Germinal center (tissue), 1 donor: Measurements from ENCODE around the gene CTIF.

Source experiments
- DNase-seq: peaks from one replicate; pipeline ENCODE4 v3.0.0; 2012; ENCODE audit warnings: mixed read lengths, low spot score

The CTIF gene

DNA sequence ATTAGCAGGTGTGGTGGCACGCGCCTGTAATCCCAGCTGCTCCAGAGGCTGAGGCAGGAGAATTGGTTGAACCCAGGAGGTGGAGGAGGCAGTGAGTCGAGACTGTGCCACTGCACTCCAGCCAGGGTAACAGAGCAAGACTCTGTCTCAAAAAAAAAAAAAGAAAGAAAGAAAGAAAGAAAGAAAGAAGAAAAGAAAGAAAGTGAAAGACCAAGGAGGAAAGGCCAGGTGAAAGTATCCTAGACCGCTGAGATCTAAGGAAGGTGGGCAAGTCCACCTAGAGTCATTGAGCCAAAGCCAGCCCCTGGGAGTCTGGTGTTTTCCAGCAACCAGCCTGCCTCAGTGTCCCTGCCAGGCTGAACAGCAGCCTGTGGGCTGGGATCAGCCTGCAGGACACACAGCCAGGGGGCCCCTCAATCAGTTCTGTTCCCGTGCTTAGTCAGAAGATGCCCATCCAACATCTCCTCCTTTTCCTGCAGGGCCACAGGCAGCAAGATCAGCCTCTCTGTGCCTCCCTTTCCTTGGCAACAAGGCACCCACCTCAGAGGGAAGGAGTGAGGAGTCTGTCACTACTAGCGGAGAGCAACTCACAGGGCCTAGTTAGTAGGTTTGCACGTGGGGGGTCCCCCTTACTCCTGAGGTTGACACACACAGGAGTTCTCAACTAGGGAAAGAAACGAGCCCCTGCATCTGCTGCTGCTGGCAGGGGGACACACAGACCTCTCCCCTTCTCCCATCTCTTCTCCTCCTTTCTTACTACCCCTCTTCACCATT lies 347.9 kb downstream of the CTIF start:
- no peak for DNase-seq

DNA sequence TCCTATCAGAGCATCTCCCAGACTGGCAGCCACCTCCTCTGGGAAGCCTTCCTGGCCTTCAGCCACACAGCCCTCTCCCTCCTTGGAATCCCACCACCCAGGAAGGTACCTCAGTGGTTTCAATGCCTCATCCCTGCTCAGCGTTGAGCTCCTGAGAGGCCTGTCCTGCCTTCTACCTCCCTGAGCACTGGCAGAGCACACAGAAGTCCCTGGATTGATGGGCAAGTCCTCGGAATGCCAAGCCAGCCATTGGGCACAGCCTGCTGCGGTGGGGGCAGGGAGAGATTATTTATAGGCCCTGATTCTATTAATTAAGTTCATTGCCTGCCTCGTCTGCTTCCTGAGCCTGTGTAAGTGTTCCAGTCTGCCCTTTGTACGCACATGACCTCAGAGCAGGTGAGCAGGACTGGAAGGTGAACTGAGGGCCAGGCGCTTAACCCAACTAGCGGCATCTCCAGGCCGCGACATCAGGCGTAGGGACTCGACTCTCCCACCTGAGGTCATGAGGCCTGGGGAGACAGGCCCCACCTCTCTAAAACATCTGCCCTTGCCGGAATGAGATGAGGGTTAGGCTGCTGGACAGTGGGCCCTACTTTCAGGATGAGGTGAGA lies 348.6 kb downstream of the CTIF start:
- DNase-seq = no peak

DNA sequence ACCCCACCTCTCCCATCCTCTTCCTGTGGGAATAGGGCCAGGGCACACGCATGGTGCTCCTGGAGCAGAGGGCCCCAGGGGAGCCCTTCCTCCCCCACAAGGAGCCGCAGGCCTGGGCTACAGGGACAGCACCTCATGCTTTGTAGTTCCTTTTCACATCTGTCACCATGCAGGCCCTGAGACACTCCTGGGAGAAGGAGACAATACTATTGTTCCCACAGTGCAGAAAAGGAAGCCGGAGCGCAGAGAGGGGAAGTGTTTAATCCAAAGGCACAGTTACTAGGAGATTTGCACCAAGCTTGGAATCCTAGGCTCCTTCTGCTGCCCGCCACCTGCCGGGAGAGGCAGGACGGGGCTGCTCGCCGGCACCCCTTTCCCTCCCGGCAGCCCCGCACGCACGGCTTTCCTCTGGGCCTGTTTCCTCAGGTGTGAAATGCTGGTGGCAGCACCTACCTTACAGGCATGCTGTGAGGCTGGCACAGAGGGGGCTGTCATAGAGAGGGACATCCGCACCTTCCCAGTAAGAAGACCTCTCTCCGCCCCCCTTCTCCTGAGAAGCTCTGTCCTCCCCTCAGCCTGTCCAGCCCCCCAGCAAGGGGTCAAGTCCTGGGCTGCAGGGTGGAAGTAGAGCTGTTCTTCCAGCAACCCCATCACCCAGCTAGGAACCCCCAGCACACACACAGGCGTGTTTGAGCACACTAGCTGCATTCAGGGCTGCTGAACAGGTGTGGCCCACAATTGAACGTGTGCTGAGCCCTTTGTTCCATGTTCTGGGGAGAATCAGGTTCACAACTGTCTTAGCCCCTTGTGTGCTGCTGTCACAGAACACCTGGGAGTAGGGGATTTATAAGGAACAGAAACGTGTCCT lies 349.3 kb downstream of the CTIF start:
- DNase-seq = no peak

DNA sequence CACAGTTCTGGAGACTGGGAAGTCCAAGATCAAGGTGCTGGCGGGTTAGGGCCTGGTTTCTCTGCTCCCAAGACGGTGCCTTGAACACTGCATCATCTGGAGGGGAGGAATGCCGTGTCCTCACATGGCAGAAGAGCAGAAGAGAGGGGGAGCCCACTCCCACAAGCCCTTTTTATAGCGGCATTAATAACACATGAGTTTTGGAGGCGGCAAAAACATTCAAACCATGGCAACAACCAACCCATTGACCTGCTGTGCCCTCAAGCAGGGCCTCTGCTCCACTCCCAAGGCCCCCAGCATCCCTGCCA lies 349.9 kb downstream of the CTIF start:
- DNase-seq = no peak

DNA sequence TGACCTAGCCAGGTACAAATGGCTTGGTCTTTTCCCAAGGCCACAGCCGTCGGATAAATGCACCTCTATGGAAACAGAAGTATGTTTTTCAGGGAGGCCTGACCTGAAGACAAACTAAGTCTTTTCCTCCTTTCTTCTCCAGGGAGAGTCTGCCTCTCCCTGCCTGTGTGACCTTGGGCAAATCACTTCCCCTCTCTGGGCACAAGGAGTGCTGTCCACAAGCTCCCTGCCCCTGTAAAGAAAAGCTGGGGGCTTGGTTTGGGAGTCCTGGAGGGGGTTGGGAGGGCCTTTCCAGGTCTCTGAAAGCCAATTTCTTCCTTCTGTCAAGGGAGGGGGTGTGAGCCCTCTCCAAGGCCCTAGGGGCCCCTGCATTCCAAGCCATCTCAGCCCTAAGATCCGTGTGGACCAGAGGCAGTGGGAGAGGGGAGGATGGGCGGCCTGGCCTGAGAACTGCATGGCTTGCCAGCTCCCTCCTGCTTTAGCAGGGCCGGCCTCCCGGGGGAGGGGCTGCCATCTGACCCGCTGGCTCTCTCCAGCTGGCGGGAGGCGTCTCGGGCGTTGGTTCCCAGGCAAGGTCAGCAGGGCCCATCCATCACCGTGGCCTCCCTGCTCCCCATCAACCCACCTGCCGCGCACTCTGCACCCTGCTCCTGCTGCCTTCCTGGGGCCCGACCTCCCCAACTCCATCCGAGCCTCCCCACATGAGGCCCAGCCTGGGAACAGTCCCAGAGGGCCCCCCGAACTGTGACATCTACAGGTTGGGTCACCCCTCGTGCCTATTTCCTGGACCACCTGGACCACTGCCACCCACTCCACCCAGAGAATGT lies 350.5 kb downstream of the CTIF start:
- no peak for DNase-seq

DNA sequence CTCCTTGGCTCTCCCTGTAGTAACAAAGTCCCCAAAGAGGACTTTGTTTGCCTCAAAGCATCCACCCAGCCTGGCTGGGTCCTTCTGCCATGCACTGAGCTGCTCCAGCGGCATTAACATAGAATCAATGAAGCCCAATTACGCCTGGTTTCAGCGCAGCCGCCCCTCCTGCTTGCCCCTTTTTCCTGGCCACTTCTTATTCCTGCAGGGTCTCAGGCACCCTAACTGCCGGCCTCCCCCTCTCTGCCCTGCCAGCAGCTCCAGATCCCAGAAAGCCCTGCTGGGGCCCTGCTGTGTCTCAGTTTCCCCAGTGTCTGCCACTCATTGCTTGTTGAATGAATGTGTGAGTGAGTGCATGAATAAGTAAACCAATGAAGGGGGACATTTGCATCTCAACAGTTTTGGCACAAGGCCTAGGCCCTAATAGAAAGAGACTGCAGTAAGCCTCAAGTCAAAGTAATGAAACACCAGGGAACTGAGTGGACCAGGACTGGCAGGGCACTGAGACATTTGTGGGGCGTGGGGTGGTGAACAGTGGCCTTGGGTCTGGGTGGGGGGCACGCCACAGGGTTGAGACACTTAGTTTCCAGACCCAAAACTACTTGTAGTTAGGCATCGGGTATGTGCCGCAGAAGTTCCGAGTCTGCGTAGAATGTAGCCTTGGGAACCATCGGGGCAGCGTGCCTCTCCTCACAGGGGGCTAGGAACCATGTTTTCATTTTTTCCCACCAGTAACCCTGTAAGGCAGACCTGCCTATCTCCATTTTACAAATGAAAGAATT lies 351.3 kb downstream of the CTIF start:
- DNase-seq = no peak

DNA sequence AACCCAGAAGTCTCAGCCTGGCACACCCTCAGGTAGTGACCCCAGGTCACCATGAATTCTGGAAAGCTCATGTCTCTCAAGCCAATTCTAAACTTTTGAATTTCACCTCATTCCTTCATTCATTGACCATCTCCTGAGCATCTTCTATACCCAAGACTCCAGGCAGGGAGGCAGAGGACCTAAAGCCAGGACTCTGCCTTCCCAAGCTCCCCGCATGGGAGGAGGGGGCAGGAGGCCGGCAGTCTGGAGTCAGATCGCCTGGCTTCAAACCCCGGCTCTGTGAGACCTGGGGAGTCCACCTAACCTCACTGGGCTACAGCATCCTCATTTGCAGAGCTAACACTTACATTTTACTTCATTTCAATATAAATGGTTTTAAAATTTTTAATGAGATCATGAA lies 352.9 kb downstream of the CTIF start:
- no peak for DNase-seq

DNA sequence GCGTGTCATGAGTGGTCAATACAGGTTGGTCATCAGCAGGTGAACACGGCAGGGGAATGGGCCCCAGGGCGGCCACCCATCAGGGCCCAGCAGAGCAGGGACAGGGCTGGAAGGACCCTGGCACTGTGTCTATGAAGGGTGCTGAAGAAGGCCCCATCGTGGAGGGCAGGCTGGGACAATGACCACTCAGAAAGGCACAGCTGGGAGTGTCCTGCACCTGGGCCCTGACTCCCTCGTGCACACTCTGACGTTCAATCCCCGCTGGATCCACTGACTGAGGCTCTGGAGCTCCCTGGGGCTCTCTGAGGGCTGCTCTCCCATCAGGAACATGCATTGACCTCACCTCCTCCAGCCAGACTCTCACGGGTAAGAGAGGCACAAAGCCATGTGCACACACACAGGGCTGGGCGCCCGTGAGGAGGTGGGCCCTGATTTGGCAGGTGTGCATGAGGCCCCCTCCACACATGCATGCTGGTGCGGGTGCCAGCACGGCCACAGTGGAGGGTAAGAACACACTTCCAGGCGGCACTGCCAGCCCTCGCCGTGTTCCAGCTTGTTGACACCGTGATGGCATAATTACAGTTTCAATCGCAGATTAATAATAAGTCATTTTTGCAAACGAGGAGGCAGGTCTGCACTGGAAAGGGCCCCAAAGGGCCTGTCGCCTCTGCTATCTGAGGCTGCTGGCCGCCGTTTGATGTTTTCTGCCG lies 353.5 kb downstream of the CTIF start:
- DNase-seq = no peak

DNA sequence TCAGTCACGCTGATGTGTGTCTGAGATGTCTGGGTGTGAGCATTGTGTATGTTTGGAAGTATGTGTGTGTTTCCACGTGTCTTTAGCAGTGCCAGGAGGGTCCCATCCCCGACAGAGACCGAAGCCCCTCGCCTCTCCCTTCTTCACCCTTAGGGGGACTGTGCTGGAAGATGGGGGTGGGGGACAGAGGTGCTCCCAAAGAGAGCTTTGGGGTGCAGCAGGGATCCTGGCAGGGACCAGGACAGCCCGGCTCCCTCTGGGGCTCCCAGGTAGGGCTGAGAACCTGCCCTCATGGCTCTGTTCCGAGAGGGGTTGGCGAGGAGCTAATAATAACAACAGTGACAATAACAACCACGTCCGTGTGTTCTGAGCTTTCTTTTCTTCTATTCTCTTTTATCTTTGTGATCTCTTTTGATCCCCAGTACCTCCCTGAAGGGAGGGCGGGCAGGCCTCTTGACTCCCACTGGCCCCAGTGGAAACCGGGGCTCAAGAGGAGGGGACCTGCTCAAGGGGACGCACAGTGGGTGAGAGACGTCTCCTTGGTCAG lies 354.3 kb downstream of the CTIF start:
- no peak for DNase-seq

DNA sequence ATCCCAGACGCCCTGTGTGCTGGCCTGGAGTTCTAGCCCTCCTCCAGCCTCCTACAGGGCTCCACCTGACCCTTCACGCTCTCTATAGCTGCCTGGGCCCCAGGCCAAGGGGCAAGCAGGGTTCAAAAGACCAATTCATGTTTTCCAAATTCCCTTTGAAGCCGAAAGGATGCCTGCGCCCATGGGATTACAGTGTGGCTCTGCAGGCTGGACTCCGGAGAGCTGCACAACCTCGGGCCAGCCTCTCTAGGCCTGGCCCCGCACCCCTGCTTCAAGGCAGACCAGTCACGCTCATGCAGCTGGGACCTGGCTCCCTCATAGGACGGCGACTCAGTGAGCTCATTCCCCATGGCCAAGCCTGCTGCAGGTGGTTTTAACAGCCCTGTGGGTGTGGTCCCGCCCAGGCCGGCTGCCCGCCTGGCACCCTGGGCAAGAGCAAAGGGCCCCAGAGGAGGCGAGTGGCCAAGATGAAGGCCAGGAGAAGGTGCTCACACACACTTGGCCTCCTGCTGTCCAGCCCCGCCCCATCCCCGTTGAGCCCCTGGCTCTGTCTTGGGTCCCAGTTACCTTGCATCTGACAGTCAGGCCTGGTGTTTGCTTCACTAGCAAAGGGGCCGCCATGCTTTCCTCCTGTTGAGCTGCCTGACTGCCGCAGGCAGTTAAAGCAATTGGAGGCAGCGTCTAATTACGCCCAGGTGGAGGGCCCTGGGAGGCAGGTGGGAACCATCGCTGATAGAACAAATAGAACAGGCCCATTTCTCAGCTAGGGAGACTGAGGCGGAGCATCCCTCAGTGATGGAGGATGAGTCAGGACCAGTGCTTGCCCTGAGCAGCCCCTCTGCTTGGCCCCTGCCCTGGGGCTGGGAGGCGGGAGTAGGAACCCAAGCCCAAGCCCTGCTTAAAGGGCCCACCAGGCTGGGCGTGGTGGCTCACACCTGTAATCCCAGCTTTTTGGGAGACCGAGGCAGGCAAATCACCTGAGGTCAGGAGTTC lies 355.1 kb downstream of the CTIF start:
- no peak for DNase-seq

DNA sequence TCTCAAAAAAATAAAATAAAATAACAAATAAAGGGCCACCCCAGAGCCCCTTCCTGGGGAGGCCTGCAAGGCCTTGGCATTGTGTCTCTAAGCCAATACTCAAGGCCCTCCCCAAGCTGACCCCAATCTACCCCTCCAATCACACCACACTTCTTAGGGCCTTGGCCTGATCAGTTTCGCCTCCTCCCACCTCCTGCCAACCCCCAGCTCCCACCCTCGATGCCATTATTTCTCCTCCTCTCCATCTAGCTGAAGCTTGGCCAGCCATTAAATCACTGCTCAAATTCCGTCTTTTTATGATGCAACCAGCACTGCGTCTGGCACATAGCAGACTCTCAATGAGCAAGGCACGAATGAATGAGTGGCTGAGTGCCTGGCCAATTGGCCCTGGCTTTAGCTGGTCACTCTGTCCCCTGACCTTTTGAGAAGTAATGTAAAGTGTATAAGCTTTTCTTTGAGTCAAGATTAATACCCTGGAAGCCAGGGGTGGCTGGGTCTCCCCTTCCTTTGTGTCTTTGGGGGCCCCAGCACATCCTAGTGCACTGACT lies 356.0 kb downstream of the CTIF start:
- no peak for DNase-seq

DNA sequence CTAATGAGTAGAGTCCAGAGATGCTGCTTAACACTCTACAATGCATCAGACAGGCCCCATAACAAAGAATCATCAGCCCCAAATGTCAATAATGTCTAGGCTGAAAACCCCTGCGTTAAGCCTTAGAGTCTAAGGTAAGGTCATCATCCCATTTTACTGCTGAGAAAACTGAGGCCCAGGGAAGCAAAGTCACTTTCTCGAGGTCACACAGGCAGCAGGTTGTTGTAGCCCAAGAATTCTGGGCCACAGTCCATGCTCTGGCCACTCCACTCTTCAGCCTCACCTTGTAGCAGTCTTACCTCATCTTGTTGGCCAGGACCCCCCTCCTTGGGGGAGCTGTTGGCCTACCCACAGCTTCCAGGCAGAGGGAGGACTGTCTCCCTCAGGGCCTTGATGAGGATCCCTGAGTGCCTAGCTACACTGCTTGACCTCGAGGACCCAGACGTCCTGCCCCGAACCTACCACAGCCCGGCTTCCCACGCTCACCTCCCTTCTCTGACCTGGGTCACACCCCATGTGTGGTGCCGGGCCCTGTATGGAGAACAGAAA lies 357.6 kb downstream of the CTIF start:
- DNase-seq = no peak

DNA sequence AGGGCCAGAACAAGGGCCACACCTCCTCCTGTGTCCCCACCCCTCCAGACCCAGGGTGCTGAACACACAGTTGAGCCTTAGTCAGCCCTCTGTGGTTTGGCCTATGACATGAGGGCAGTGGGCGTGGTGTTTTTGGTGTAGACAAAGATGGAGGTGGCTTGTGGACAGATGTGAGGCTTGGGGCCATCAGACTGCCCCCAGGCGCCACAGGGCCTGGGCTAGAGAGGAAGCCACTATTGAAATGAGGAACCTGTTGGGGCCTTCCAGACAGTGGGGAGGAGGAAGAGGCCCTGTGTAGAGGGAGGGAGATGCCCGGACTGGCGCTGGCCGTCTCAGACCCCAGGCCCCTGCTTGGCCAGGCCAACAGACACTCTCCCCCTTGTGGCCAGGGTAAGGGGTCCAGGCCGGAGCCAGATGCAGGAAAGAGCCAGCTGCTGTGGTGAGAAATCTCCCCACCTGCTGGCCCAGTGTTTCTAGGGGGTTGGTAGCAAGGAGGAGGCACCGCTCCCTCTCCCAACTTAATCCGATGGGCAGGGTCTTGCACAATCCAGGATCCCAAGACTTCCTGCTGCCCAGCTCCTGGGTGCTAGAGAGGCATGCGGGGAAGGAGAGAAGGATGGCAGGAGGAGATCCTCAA lies 358.2 kb downstream of the CTIF start:
- peak; percentile 21 for DNase-seq

DNA sequence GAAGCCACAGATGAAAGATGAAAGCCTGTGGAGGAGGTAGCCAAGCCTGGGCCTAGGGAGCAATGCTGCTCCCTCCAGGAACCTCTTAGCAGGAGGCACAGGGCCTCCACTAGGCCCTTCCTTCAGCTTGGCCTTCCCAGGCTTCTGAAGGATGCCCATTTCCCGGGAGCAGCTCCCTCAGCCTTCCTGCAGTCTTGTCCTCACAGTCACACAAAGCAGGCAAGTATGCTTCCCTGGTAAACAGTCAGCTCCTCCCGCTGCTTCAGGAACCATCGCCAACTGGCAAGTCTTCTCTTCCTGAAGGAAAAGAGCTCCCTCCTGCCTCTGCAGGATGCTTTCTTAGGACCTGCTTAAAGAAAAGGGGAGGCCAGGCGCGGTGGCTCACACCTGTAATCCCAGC lies 358.7 kb downstream of the CTIF start:
- DNase-seq = no peak

DNA sequence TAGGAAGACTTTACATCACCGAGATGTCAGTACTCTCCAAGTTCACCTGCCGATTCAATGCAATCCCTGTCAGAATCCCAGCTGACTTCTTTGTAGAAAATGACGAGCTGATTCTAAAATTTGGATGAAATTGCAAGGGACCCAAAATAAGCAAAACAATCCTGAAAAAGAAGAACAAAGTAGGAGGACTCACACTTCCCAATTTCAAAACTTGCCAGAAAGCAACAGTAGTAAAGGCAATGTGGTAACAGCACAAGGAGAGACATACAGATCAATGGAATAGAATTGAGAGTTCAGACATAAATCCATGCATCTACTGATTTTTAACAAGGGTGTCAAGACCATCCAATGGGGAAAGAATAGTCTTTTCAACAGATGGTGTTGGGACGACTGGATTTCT lies 359.7 kb downstream of the CTIF start:
- no peak for DNase-seq

DNA sequence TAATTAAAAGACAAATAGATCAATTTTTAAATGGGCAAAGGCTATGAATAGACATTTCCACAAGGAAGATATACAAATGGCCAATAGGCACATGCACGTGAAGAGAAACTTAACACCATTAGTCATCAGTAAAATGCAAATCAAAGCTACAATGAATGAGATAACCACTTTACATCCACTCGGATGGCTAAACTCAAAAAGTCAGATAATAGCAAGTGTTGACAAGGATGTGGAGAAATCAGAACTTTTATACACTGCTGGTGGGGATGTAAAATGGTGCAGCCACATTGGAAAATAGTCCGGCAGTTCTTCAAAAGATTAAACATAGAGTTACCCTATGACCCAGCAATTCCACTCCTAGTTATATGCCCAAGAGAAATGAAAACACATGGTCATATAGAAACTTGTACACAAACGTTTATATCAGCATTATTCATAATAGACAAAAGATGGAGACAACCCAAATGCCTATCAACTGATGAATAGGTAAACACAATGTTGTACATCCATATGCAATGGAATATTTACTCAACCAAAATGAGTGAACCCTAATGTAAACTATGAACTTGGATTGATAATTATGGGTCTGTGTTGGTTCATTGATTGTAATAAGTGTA lies 360.8 kb downstream of the CTIF start:
- DNase-seq = no peak

DNA sequence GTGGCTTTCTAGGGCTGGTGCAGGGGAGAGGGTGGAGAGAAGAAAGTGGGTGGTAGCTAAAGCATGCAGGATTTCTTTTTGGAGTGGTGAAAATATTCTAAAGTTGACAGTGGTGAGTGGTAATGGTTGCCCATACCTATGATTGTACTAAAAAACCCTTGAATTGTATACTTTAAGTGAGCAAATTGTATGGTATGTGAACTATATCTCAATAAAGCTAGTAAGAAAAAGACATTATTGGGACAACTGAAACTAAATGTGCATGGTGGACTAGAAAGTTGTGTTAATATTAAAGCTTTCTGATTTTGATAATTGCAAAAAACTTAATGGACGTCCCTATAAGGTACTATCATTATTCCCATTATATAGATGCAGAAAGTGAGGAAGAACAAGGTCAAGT lies 361.6 kb downstream of the CTIF start:
- no peak for DNase-seq
